ENCODE measurements around the gene RPL27A. TPM values are rescaled to one million over a fixed set of nuclear protein-coding genes. Genes with fewer than 3 reads are reported as not detected.

RPL27A gene
- total and polyA plus RNA-seq, 2 of the 8 experiments (the other 6 are each of a cell fraction or from before 2014, with no cell fraction given), result 1,756 to 1,777 TPM

DNA sequence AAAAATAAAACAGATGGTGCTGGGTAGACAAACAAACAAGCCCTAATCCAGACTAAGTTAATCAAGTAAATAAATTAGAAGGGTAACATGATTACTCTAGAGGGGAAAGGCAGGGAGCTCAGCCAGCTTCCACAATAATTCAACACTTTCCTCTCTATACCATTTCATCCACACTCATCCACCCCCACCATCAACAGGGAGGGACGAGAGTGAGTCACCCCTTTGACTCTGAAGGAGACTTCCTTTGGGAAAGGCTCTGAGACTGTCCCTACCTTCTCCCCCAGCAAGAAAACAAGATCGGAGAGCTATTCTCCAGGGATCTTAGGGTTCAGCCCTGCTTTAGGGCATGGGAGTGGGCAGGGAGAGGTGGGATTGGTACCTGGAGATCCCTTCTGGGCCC is 33.2 kb upstream of the RPL27A start:
- Histone ChIP-seq H3K4me3 (ENCODE audit: extremely low read depth in 1 of 4, insufficient read depth in 2 of 4, low read depth in 3 of 4, low read length in 4 of 4) (no peak overlapping the region), H2AFZ (ENCODE audit: low read length) (no peak overlapping the region), H2BK15ac (ENCODE audit: low read length) (no peak overlapping the region), H4K20me1 (replicated peaks in 1 of 2; ENCODE audit: control insufficient read depth in 1 of 2, insufficient read depth in 2 of 2, low read length in 2 of 2) (no peaks in the 10 kb centered on the region), H3K9me3 (ENCODE audit: insufficient read depth in 2 of 2, low read depth in 1 of 2, low read length in 1 of 2) (no peaks in the 10 kb centered on the region), H4K8ac (ENCODE audit: extremely low read depth, insufficient read depth, low read length) (no peak overlapping the region), H4K5ac (ENCODE audit: insufficient read length, low read depth, low read length) (no peak overlapping the region), H3K27me3 (replicated peaks in 1 of 4; ENCODE audit: control insufficient read depth in 3 of 4, extremely low read depth in 1 of 4, insufficient read depth in 3 of 4, low read length in 3 of 4) (no peaks in the 10 kb centered on the region), H3K79me2 (ENCODE audit: control insufficient read depth in 1 of 2, insufficient read depth in 2 of 2, low read length in 2 of 2) (no peaks in the 10 kb centered on the region), H3K18ac (ENCODE audit: extremely low read depth, low read length) (no peak overlapping the region), H2BK20ac (ENCODE audit: low read length) (no peak overlapping the region), H2BK12ac (ENCODE audit: low read depth, low read length) (no peak overlapping the region), H3K4ac (replicated peaks; ENCODE audit: insufficient read length, low read depth, low read length) (no peak overlapping the region), H2AK5ac (ENCODE audit: low read depth, low read length) (no peak overlapping the region), H3K14ac (ENCODE audit: insufficient read length) (no peak overlapping the region), H3K23ac (ENCODE audit: insufficient read length) (no peak overlapping the region), H3K27ac (ENCODE audit: low read depth, low read length) (no peak overlapping the region), H2BK120ac (replicated peaks; ENCODE audit: low read depth, low read length) (no peak overlapping the region), H3K36me3 (ENCODE audit: control insufficient read depth in 2 of 4, insufficient read depth in 4 of 4, low read length in 3 of 4) (peaks cover 0 to 3% (median 0%) of the 10 kb centered on the region in 4 experiments; a peak in 1 of 8 replicates), H3K23me2 (ENCODE audit: low read depth, low read length) (no peaks in the 10 kb centered on the region), H4K91ac (replicated peaks; ENCODE audit: insufficient read length, low read length) (no peak overlapping the region), H3K79me1 (ENCODE audit: low read depth, low read length) (no peaks in the 10 kb centered on the region), H3K56ac (replicated peaks; ENCODE audit: insufficient read length, low read depth, low read length) (no peak overlapping the region), H3K4me1 (replicated peaks in 1 of 4; ENCODE audit: control insufficient read depth in 3 of 4, insufficient read depth in 4 of 4, low read length in 3 of 4) (no peaks in the 10 kb centered on the region), H3K4me2 (ENCODE audit: insufficient read depth in 1 of 2, low read depth in 2 of 2, low read length in 2 of 2) (no peak overlapping the region), H3K9ac (replicated peaks in 1 of 4; ENCODE audit: extremely low read depth in 1 of 4, low read depth in 3 of 4, low read length in 3 of 4) (no peak overlapping the region), H2BK5ac (ENCODE audit: low read depth, low read length) (no peak overlapping the region)
- DNase-seq (ENCODE audit: low read depth in 1 of 2, low spot score in 2 of 2), result no peak
- CTCF ChIA-PET (ENCODE audit: partially characterized antibody), result interaction anchor here (0.7 to 1.8 kb wide), 8 partner anchors 9 to 456 kb away, joined by 3 to 12 read pairs (median 3); no protein-coding TSS in a partner anchor
- 88% methylated on average over 2 of the region's 2 CpGs; no CpG with 5 or more reads in 1 of the 2 experiments for WGBS, 2 experiments (ENCODE audit: extremely low coverage in 1 of 2, insufficient coverage in 1 of 2, insufficient read length in 1 of 2, insufficient replicate concordance in 2 of 2, low coverage in 1 of 2, low lambda C conversion rate in 2 of 2, missing lambda C conversion rate in 1 of 2)
- POLR2A ChIA-PET (ENCODE audit: partially characterized antibody), result interaction anchor here (1.0 to 4.3 kb wide), 4 partner anchors 9 to 39 kb away, joined by 6 to 25 read pairs (median 7); partner anchors contain the start of genes RPL27A and TRIM66
- no peak for TF ChIP-seq NRF1 (IDR thresholded peaks at IDR 0.05; ENCODE audit: low read depth, low read length)
- TF ChIP-seq BACH1 (IDR thresholded peaks at IDR 0.05; ENCODE audit: low read length), result no peak
- TF ChIP-seq EP300 (IDR thresholded peaks at IDR 0.05; ENCODE audit: borderline replicate concordance in 1 of 2, low read depth in 2 of 2, low read length in 2 of 2), result no peak
- no peak for TF ChIP-seq CTBP2 (IDR thresholded peaks at IDR 0.05; ENCODE audit: borderline replicate concordance, insufficient read depth, insufficient read length, low read length)
- no peak for TF ChIP-seq CBX5 (IDR thresholded peaks at IDR 0.05; ENCODE audit: low read depth, low read length)
- no peak for TF ChIP-seq TBP (IDR thresholded peaks at IDR 0.05; ENCODE audit: low read depth, low read length)
- TF ChIP-seq ZNF274 (IDR thresholded peaks at IDR 0.05; ENCODE audit: borderline replicate concordance, extremely low read depth, low read length), result no peak
- no peak for FAIRE-seq

Data from H1 (cell line).